Caki2 (cell line): ENCODE measurements around the gene MARS2. TPM values are rescaled to one million over a fixed set of nuclear protein-coding genes. Genes with fewer than 3 reads are reported as not detected.
"Not testable (repeated sequence)": the region's sequence is repeated elsewhere in the genome, so short reads cannot be mapped to it uniquely, and the experiment has no call there.

ENCODE experiments used
- DNase-seq: peaks from one replicate; pipeline ENCODE4 v3.0.0-alpha.2; 2015; ENCODE audit warnings: low read depth
- in situ Hi-C: cut with HindIII; loops from 2 replicates; pipeline ENCODE4 v1.10.0; 2016; ENCODE audit warnings: low sequenced_read_pairs, low pct_unique_long_range_greater_than_20kb, mixed read lengths
- total RNA-seq: library from RNA; depleted of rRNA; stranded (reverse); fragments of >200 nt; shearing (Covaris generic); gene quantifications from 2 replicates; pipeline ENCODE4 v1.2.3, GENCODE V29; 2014; ENCODE audit warnings: low replicate concordance; rRNA removed

MARS2 gene
- total RNA-seq, 1 experiment from 2014 or later, result 6.6 TPM

DNA sequence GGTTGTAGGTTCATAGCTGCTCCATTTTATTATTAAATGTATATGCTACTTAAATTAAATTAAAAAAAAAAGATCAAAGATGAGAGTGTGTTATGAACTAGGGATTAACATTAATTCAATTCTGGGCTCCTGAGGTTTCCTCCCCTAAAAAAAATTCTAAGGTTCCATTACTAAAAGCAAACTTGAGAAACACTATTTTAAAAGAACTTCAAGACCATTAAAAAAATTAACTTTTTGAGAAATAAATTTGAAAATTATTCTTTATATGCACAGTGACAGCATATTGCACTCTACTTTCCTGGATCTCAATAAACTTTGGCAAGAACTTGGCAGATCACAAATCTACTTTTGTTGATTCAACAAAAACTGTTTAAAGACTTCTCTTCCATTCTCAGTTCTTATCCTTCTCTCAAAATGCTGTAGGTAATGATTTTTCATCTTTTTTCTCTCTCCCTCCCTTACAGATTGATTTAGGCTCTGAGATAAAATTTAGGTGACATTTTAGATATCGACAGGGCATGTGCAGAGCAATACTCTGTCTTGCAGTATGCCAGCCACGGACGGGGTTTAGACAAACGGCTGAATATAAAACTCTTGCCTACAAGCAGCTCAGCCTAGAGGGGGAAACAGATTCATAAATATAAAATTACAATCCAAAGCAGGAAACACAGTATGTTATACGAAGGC lies 592 bp upstream of the MARS2 start:
- no peak for DNase-seq
- in situ Hi-C loops, result no loop called here

DNA sequence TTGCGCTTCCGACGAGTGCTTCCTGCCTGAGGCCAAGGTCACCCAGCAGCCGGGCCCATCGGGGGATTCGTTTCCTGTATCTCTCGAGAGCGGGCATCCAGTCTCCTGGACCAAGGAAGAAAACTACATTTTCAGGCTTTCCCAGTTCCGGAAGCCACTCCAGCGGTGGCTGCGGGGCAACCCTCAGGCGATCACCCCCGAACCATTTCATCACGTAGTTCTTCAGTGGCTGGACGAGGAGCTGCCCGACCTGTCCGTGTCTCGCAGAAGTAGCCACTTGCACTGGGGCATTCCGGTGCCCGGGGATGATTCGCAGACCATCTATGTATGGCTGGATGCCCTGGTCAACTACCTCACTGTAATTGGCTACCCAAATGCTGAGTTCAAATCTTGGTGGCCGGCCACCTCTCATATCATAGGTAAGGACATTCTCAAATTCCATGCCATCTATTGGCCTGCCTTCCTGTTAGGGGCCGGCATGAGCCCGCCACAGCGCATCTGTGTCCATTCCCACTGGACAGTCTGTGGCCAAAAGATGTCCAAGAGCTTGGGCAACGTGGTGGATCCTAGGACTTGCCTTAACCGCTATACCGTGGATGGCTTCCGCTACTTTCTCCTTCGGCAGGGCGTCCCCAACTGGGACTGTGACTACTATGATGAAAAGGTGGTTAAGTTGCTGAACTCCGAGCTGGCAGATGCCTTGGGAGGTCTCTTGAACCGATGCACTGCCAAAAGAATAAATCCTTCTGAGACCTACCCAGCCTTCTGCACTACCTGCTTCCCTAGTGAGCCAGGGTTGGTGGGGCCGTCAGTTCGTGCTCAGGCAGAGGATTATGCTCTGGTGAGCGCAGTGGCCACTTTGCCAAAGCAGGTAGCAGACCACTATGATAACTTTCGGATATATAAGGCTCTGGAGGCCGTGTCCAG lies 1.0 kb downstream of the MARS2 start:
- in situ Hi-C loops, result no loop called here
- peak; percentile 17 for DNase-seq

DNA sequence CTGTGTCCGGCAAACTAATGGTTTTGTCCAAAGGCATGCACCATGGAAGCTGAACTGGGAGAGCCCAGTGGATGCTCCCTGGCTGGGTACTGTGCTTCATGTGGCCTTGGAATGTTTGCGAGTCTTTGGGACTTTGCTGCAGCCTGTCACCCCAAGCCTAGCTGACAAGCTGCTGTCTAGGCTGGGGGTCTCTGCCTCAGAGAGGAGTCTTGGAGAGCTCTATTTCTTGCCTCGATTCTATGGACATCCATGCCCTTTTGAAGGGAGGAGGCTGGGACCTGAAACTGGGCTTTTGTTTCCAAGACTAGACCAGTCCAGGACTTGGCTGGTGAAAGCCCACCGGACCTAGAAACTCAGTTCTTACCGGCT lies 1.7 kb downstream of the MARS2 start:
- in situ Hi-C loops, result no loop called here
- no peak for DNase-seq

DNA sequence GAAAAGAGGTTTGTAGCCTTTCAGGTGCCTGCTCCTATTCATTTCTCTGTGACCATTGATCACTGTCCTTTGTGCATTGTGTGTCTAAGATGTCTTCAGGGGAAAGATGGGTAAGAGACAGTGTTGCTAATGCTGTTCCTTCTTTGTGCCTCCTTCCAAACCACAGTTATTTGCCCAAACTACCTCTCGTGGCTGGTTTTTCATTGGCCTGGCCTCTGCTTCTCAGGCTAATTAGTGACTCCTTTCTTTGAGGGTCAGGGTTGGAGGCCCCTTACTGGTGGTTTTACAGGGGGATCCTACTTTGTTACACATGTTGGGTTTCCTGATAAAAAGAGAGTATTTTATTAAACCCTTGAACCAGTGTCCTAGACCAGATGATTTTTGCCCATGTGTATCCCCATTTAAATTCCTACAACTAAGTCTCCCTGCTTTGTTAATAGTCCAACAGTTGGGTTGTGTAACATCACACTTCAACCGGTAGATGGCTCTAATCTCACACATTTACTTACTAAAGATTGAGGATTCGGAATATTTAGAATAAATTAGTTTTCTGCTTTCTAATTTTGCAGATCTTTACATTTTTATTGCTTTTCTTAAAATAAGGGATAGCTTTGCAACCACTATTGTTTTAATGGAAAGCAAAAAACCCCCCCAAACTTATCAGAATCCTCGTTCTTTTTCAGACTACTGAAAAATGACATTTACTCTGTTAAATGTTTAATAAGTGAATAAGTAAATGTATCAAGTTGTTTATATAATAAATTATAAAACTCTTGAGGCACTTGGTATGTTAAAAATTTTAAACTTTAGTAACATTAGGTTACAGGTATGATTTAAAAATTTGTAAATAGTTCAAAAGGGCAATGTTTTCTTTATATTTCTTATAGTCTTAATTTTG lies 2.4 kb downstream of the MARS2 start:
- DNase-seq, result peak; percentile 28
- in situ Hi-C loops, result no loop called here

DNA sequence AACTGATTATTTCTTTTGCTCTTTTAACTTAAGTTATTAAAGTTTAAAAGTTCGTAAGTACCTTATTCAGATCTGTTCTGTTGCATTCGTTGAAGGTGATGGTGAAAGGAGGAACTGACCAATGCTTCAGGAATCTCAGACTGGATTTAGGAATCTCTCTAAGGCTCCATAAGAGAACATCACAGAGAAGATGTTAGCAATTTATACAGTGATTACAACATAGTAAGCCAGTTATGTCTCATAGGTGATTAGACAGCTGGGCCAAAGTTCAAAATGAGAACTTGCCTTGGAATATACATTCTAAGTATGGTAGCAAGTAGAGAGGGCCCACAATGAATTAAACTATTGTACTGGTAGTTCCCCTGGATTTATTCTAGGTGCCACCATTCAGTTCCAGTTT lies 3.2 kb downstream of the MARS2 start:
- DNase-seq, result no peak
- in situ Hi-C loops, result no loop called here

DNA sequence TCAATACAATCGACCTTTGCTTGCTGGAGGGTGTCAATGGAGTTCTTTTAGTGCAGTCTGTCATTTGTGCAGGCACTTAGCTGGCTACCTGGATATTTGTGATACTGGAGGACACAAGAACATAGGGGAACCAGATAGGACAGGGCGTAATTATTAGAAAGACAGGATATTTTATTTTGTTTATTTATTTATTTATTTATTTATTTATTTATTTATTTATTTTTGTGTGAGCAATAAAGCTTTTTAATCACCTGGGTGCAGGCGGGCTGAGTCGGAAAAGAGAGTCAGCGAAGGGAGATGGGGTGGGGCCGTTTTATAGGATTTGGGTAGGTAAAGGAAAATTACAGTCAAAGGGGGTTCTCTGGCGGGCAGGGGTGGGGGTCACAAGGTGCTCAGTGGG lies 4.0 kb downstream of the MARS2 start:
- in situ Hi-C loops, DNase-seq: not testable (repeated sequence)

DNA sequence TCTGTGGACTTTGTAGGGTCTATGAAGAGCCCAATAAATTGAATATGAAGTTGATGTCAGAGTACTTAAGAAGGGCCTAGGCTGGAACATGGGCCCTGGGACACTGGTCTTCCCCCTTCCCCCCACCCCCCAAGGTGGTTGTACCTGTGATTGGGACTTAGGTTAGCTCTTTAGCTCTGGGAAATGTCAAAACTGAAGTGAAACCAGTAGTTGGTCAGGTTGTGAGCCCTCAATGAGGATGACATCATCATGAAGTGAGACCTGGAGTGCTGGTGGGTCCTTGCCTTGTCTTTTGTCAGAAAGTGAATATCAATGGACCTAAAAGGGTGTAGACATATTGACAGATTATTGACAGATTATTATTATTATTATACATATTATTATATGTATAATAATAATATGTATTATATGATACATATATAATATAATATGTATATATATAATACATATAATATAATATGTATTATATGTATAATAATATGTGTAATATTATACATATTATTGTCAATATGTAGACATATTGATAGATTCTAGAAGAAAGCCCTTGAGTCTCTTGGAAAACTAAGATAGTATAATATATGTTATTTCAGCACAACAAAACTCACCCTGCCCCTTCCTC lies 5.4 kb downstream of the MARS2 start:
- DNase-seq, result no peak
- in situ Hi-C loops, result no loop called here

DNA sequence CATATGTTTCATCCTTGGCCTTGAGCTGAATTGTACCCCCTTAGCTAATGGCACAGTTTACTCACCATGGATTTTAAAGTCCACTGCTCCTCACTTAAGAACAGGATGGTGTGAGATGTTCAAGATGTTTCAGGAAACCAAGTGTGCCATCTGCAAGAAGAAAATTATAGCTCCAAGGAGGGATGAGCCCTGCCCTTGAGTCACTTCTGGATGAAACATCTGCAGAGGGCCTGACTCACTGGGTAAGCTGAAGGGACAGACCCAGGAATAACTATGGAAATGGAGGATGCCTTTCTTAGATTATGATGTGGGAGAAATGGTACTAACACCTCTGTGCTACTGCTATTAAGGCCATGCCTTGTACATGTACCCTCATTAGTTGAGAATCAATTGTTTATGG lies 6.4 kb downstream of the MARS2 start:
- in situ Hi-C loops, result no loop called here
- no peak for DNase-seq

DNA sequence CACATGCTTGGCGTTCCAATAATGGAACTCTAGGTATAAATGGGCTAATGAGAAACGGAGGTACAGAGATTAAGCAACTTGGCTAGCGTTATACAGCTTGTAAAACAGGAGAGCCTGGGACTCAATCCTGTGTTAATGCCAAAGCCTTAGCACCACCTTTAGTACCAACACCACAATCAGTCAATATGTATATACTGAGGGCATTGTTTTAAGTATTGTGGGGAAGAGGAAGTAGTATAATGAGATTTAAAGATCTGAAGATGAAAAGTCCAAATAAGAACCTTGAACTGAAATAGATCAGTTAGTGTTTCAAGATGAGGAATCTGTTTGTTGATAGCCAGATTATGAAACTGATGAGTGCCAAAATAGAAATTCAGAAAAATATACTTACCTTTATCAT lies 8.1 kb downstream of the MARS2 start:
- DNase-seq, result no peak
- in situ Hi-C loops, result no loop called here

DNA sequence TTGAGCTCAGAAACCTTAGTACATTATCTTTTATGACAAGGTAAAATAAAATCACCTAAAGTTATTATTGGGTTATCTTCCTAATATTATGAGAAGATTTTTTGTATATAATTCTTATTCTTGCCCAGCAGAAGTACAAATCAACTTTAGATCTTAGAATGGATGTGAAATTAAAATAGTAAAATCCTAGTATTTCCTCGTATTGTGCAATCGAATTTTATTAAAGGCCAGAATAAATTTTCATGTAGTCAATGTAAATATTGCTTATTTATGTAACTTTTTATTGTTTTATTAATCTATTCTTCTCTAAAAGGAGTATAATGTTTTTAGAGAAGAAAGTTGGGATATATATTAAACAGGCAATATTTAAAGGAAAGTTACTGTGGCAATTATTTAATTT lies 12.7 kb downstream of the MARS2 start:
- in situ Hi-C loops, result no loop called here
- no peak for DNase-seq

DNA sequence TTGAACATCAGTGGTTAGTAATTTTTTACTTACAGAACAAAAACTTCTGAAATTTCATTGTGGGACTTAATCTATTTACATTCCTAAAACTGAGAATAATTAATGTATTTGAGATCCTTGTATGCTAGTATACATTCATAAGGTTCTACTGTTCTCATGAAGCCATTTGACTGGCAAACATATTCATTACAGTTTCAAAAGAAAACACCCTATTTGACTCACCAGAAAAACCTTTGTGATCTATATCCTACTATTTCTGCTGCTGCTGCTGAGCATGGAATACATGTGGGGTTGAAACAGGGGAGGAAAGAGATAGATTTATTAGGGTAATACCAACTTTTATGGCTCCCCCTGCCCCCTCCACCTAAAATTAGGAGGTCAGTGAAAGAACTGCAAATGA lies 21.8 kb downstream of the MARS2 start:
- DNase-seq, result no peak

DNA sequence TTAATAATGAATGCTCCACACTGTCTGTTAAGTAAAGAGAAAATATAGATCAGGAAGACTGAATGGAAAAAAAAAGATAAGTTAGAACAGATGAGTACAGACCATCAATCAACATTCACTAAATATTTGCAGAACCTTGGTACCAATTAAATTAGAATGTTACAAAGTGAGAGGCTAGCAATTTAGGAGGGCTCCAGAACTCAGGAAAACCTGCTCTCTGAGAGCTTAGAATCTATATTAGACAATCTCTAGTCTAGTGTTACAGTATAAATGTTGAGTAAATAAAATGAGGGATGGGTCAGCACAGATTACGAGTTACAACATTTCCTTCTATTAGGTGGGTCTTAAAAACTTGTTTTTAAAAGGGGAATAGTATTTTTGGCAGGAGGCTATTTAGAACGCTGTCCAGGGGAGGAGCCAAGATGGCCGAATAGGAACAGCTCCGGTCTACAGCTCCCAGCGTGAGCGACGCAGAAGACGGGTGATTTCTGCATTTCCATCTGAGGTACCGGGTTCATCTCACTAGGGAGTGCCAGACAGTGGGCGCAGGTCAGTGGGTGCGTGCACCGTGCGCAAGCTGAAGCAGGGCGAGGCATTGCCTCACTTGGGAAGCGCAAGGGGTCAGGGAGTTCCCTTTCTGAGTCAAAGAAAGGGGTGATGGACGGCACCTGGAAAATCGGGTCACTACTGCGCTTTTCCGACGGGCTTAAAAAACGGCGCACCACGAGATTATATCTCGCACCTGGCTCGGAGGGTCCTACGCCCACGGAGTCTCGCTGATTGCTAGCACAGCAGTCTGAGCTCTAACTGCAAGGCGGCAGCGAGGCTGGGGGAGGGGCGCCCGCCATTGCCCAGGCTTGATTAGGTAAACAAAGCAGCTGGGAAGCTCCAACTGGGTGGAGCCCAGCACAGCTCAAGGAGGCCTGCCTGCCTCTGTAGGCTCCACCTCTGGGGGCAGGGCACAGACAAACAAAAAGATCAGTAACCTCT lies 23.7 kb downstream of the MARS2 start:
- in situ Hi-C loops, DNase-seq: not testable (repeated sequence)

More for the DNA sequence above, 21.8 kb downstream of the MARS2 start:
- in situ Hi-C loops, result no loop called here

DNA sequence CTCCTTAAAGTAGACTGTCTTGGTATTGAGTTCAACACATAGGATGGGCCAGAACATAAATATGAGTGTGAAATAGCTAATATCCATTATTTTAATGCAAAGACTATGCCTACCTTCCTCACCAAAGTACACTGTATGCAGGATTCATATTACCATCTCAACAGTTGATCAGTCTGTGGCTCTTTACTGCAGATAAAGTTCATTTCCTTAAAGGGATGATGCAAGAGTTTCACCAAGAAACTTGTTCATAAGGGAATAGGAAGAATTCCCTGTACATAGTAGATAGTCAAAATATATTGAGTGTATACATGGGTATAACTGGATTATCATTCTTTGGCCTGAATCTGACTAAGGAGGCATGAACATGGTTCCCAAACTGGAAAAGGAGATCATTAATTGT lies 35.0 kb downstream of the MARS2 start:
- no peak for DNase-seq
- in situ Hi-C loops, result no loop called here

Other genes with a start within 250 kb of the MARS2 start
- 86.1 and 99.1 TPM in 2 replicates for gene HSPD1, start 205.5 kb upstream of the MARS2 start, total RNA-seq
- gene HSPE1, start 205.0 kb upstream of the MARS2 start, total RNA-seq, result 174 and 209 TPM in 2 replicates
- gene MOB4, start 189.3 kb upstream of the MARS2 start, total RNA-seq, result 13.1 and 40.1 TPM in 2 replicates
- not detected in 2 replicates for gene RFTN2, start 29.8 kb upstream of the MARS2 start, total RNA-seq
- not detected in 2 replicates for gene BOLL, start 80.0 kb downstream of the MARS2 start, total RNA-seq
- gene PLCL1, start 99.2 kb downstream of the MARS2 start, total RNA-seq, result not detected in 2 replicates